Lung (tissue), 12 donors: ENCODE data around the gene ATG10. TPM values are rescaled to one million over a fixed set of nuclear protein-coding genes. Genes with fewer than 3 reads are reported as not detected.
"Not testable (repeated sequence)": the region's sequence is repeated elsewhere in the genome, so short reads cannot be mapped to it uniquely, and the experiment has no call there.

Experiments
- ATAC-seq: fragments of 200-7000 bp; cut with Tn5 transposase; one replicate; pipeline ENCODE4 v1.9.1; 2020; ENCODE audit warnings: moderate number of reproducible peaks; ENCODE audit not compliant: insufficient read depth, low FRiP score
- DNase-seq, 3 donors: peaks; one replicate each; pipeline ENCODE4 v3.0.0-alpha.2; 2013 to 2017
- H3K27ac ChIP-seq, 2 donors: one replicate each; pipeline ENCODE4 v1.5.1; 2013; ENCODE audit warnings: mild to moderate bottlenecking in 2 of 2, moderate library complexity in 2 of 2, control low read depth in 1 of 2, inconsistent platforms in 1 of 2, low read depth in 1 of 2, low read length in 1 of 2
- H3K27me3 ChIP-seq, 3 donors: one replicate each; pipeline ENCODE4 v1.5.1; 2013; ENCODE audit warnings: low read length in 2 of 3; ENCODE audit not compliant: control insufficient read depth in 3 of 3, insufficient read depth in 3 of 3
- H3K36me3 ChIP-seq, 4 donors: one replicate each; pipeline ENCODE4 v1.5.1; 2013; ENCODE audit warnings: low read length in 4 of 4, mild to moderate bottlenecking in 1 of 4, moderate library complexity in 1 of 4; ENCODE audit not compliant: control insufficient read depth in 4 of 4, insufficient read depth in 4 of 4
- H3K4me1 ChIP-seq, 5 donors: one replicate each; pipeline ENCODE4 v1.5.1; 2013; ENCODE audit warnings: low read length in 5 of 5, mild to moderate bottlenecking in 2 of 5, moderate library complexity in 1 of 5; ENCODE audit not compliant: control insufficient read depth in 5 of 5, insufficient read depth in 5 of 5
- H3K4me3 ChIP-seq: one replicate; pipeline ENCODE4 v1.5.1; 2013; ENCODE audit warnings: mild to moderate bottlenecking, control low read depth, moderate library complexity
- H3K9ac ChIP-seq, 2 donors: one replicate each; pipeline ENCODE4 v1.5.1; 2013; ENCODE audit warnings: low read length in 2 of 2, control low read depth in 1 of 2; ENCODE audit not compliant: insufficient read depth in 1 of 2
- H3K9me3 ChIP-seq, 4 donors: one replicate each; pipeline ENCODE4 v1.5.1; 2013; ENCODE audit warnings: low read length in 3 of 4, mild to moderate bottlenecking in 1 of 4, moderate library complexity in 1 of 4; ENCODE audit not compliant: control insufficient read depth in 4 of 4, insufficient read depth in 3 of 4
- CTCF ChIP-seq: IDR thresholded peaks from 2 replicates; pipeline ENCODE4 v1.5.1; 2012; ENCODE audit warnings: mild to moderate bottlenecking; ENCODE audit errors: control extremely low read depth, extremely low read depth
- WGBS, 2 donors: extraction: QIAGEN DNeasy Blood & Tissue Kit; methylation state at CpG; one replicate each; pipeline ENCODE4 v1.1.7; 2013; 5-methylcytosine and 5-hydroxymethylcytosine counted together
- polyA plus RNA-seq, 2 donors: library from polyadenylated mRNA; stranded (reverse); fragments of 200-250 nt; gene quantifications; one replicate each; pipeline ENCODE4 v1.2.1, GENCODE V29; 2013
- total RNA-seq, 2 donors: library from RNA; depleted of rRNA in 1 of 2; stranded (reverse); fragments of >200 nt in 1 of 2; gene quantifications; one replicate each; pipeline ENCODE4 v1.2.1, GENCODE V29; 2014 to 2021
- donor health status: control.
- donor health status: control.
- donor health status: Bipolar disorder and iron deficiency.
- donor health status: healthy.
- donor health status: DM: yes; HTN: yes; CAD: no.

Gene ATG10
- total and polyA plus RNA-seq, 4 donors: 4.6 to 10.2 (median 5.8) TPM

- Histone ChIP-seq H3K4me1 (no peaks in the 10 kb centered on the region), H3K36me3 (no peaks in the 10 kb centered on the region), H3K9ac (no peak overlapping the region), H3K4me3 (no peak overlapping the region), H3K9me3 (peaks cover 0 to 3% (median 0%) of the 10 kb centered on the region in 4 donors), H3K27ac (no peak overlapping the region), H3K27me3 (no peaks in the 10 kb centered on the region)
- 87 to 95% methylated on average over 6 of the region's 6 CpGs for WGBS, 2 donors
- DNase-seq (no peak), ATAC-seq (no peak)
- TF ChIP-seq CTCF: no peak
These were observed 158.8 kb downstream of the ATG10 start for GRCh38 chr5:82130602-82131001.

GRCh38 chr5:82137205-82137604 is 165.4 kb downstream of the ATG10 start:
- Histone ChIP-seq H3K9me3 (peaks cover 0 to 2% (median 0%) of the 10 kb centered on the region in 4 donors), H3K9ac (no peak overlapping the region), H3K4me3 (no peak overlapping the region), H3K27me3 (no peaks in the 10 kb centered on the region), H3K4me1 (no peaks in the 10 kb centered on the region), H3K36me3 (no peaks in the 10 kb centered on the region), H3K27ac (no peak overlapping the region)
- TF ChIP-seq CTCF: no peak
- 96 to 99% methylated on average over 5 of the region's 5 CpGs for WGBS, 2 donors
- ATAC-seq (no peak), DNase-seq (no peak)

- H3K27ac ChIP-seq, H3K9me3 ChIP-seq, H3K4me3 ChIP-seq, H3K36me3 ChIP-seq, H3K27me3 ChIP-seq, H3K4me1 ChIP-seq, H3K9ac ChIP-seq, ATAC-seq, DNase-seq: not testable (repeated sequence)
- WGBS, 2 donors: 95 to 98% methylated on average over 6 to 11 of the region's 33 CpGs
These were observed 168.0 kb downstream of the ATG10 start for GRCh38 chr5:82139837-82140236.

GRCh38 chr5:82142217-82142841 is 170.5 kb downstream of the ATG10 start:
- H3K9me3 ChIP-seq: peaks cover 0 to 8% (median 0%) of the 10 kb centered on the region in 4 donors
- ATAC-seq (no peak), DNase-seq (no peak)
- H3K4me1 ChIP-seq: no peaks in the 10 kb centered on the region
- no peak overlapping the region for H3K9ac ChIP-seq
- WGBS, 2 donors: 95 to 97% methylated on average over 5 of the region's 5 CpGs
- H3K27me3 ChIP-seq: no peaks in the 10 kb centered on the region
- no peak overlapping the region for H3K27ac ChIP-seq
- no peak overlapping the region for H3K4me3 ChIP-seq
- H3K36me3 ChIP-seq: no peaks in the 10 kb centered on the region
- TF ChIP-seq CTCF: no peak
